SK-N-SH (cell line): Measurements from ENCODE around the gene PAX2. TPM values are rescaled to one million over a fixed set of nuclear protein-coding genes. Genes with fewer than 3 reads are reported as not detected.

Experiments
- CTCF ChIA-PET: fragments of 300-600, 350-600 bp; formaldehyde crosslinking; extraction: SDS; loops from one replicate; lab custom pipeline; 2021; lab: Yijun Ruan, JAX
- POLR2A ChIA-PET: fragments of 350-600 bp; sonication (Branson Sonifier 250); formaldehyde crosslinking; extraction: SDS; loops from one replicate; lab custom pipeline; 2020; ENCODE audit warnings: antibody characterized with exemption, inconsistent platforms; lab: Yijun Ruan, JAX
- DNase-seq: peaks from one replicate; pipeline ENCODE4 v3.0.0; 2012
- H2AFZ ChIP-seq: fragments of 200-600 bp; sonication (generic); 2 replicates; pipeline ENCODE4 v1.8.1; 2016; ENCODE audit warnings: antibody characterized with exemption, mild to moderate bottlenecking, low read depth
- H3F3A ChIP-seq: fragments of 200-600 bp; sonication (generic); replicated peaks from 2 replicates; pipeline ENCODE3; 2016; ENCODE audit warnings: antibody characterized with exemption, mild to moderate bottlenecking; ENCODE audit not compliant: insufficient read depth
- H3K27ac ChIP-seq, 2 experiments: fragments of 200-500 bp in 1 of 2; fragments of 200-600 bp in 1 of 2; sonication (Bioruptor generic) in 1 of 2; sonication (generic), shearing (Covaris generic) in 1 of 2; 2 replicates each; pipeline versions ENCODE4 v1.5.1 to v1.6.1; 2014 to 2016; ENCODE audit warnings: low read depth in 2 of 2, inconsistent platforms in 1 of 2, low read length in 1 of 2, mild to moderate bottlenecking in 1 of 2, mixed read lengths in 1 of 2
- H3K27me3 ChIP-seq: fragments of 200-600 bp; sonication (generic), shearing (Covaris generic); 2 replicates; pipeline ENCODE4 v1.6.1; 2016; ENCODE audit warnings: mixed run types; ENCODE audit not compliant: insufficient read depth
- H3K36me3 ChIP-seq, 2 experiments: fragments of 200-500 bp in 1 of 2; fragments of 200-600 bp in 1 of 2; sonication (Bioruptor generic) in 1 of 2; sonication (generic) in 1 of 2; replicated peaks in 1 of 2; 2 replicates each; pipeline versions ENCODE3 to v1.5.1; 2014 to 2016; ENCODE audit warnings: low read length in 1 of 2, mild to moderate bottlenecking in 1 of 2; ENCODE audit not compliant: insufficient read depth in 2 of 2, control insufficient read depth in 1 of 2
- H3K4me1 ChIP-seq, 2 experiments: fragments of 200-500 bp in 1 of 2; fragments of 200-600 bp in 1 of 2; sonication (Bioruptor generic) in 1 of 2; sonication (generic), shearing (Covaris generic) in 1 of 2; 2 replicates each; pipeline versions ENCODE4 v1.5.1 to v1.6.1; 2014 to 2016; ENCODE audit warnings: low read depth in 1 of 2, low read length in 1 of 2, mixed run types in 1 of 2; ENCODE audit not compliant: insufficient read depth in 2 of 2, control insufficient read depth in 1 of 2
- H3K4me2 ChIP-seq: fragments of 200-600 bp; sonication (generic), shearing (Covaris generic); 2 replicates; pipeline ENCODE4 v1.6.1; 2017; ENCODE audit warnings: mixed run types
- H3K4me3 ChIP-seq, 2 experiments: fragments of 200-500 bp in 1 of 2; fragments of 200-600 bp in 1 of 2; sonication (Bioruptor generic) in 1 of 2; sonication (generic), shearing (Covaris generic) in 1 of 2; 2 replicates each; pipeline versions ENCODE4 v1.5.1 to v1.8.1; 2014 to 2016; ENCODE audit warnings: low read depth in 2 of 2, inconsistent platforms in 1 of 2, low read length in 1 of 2, mild to moderate bottlenecking in 1 of 2, mixed read lengths in 1 of 2, moderate library complexity in 1 of 2
- H3K79me2 ChIP-seq: fragments of 200-600 bp; sonication (generic); 2 replicates; pipeline ENCODE4 v1.8.1; 2017; ENCODE audit warnings: mild to moderate bottlenecking; ENCODE audit not compliant: insufficient read depth
- H3K9ac ChIP-seq: fragments of 200-600 bp; sonication (generic); 2 replicates; pipeline ENCODE4 v1.6.1; 2017; ENCODE audit warnings: mixed run types
- H3K9me2 ChIP-seq: fragments of 200-600 bp; sonication (generic); 2 replicates; pipeline ENCODE4 v1.6.1; 2017; ENCODE audit warnings: mixed run types
- H3K9me3 ChIP-seq: fragments of 200-600 bp; sonication (generic); 2 replicates; pipeline ENCODE4 v1.6.1; 2017; ENCODE audit warnings: mixed run types, mild to moderate bottlenecking, moderate library complexity
- H4K20me1 ChIP-seq: fragments of 200-600 bp; sonication (generic); 2 replicates; pipeline ENCODE4 v1.6.1; 2017; ENCODE audit warnings: mild to moderate bottlenecking, mixed run types; ENCODE audit not compliant: insufficient read depth
- CHD2 ChIP-seq: fragments of 150-350 bp; IDR thresholded peaks from 2 replicates; pipeline ENCODE4 v1.6.1; 2018; ENCODE audit warnings: low read length; ENCODE audit not compliant: partially characterized antibody
- EP300 ChIP-seq, 2 experiments: IDR thresholded peaks; 2 replicates each; pipeline versions ENCODE4 v1.4.0 to v1.6.1; 2012; ENCODE audit warnings: borderline replicate concordance in 1 of 2, low read depth in 1 of 2, low read length in 1 of 2
- FOXJ3 ChIP-seq: sonication (generic); formaldehyde crosslinking; IDR thresholded peaks from 2 replicates; pipeline ENCODE4 v1.5.1; 2020; ENCODE audit warnings: mild to moderate bottlenecking, missing genetic modification reagents
- GABPA ChIP-seq: IDR thresholded peaks from 2 replicates; pipeline ENCODE4 v1.4.0; 2012; ENCODE audit warnings: low read depth, mild to moderate bottlenecking
- IRF3 ChIP-seq: fragments of 150-350 bp; IDR thresholded peaks from 2 replicates; pipeline ENCODE4 v1.6.1; 2016; ENCODE audit warnings: mild to moderate bottlenecking, low read depth, low read length
- JUND ChIP-seq: IDR thresholded peaks from 2 replicates; pipeline ENCODE4 v1.4.0; 2012
- POLR2AphosphoS5 ChIP-seq: IDR thresholded peaks from 2 replicates; pipeline ENCODE4 v1.6.1; 2012; ENCODE audit warnings: low read depth, low read length
- RCOR1 ChIP-seq: fragments of 150-350 bp; IDR thresholded peaks from 2 replicates; pipeline ENCODE4 v1.6.1; 2017; ENCODE audit warnings: antibody characterized with exemption, low read length
- RFX5 ChIP-seq: IDR thresholded peaks from 2 replicates; pipeline ENCODE4 v1.6.1; 2012; ENCODE audit warnings: mild to moderate bottlenecking, improper control_type of control experiment, low read length
- SIN3A ChIP-seq: IDR thresholded peaks from 2 replicates; pipeline ENCODE4 v1.6.1; 2012; ENCODE audit warnings: low read depth, mild to moderate bottlenecking, low read length, moderate library complexity, borderline replicate concordance
- SMC3 ChIP-seq: IDR thresholded peaks from 2 replicates; pipeline ENCODE4 v1.6.1; 2012; ENCODE audit warnings: low read depth, low read length, improper control_type of control experiment
- TCF12 ChIP-seq: IDR thresholded peaks from 2 replicates; pipeline ENCODE4 v1.4.0; 2012
- USF2 ChIP-seq: fragments of 150-350 bp; IDR thresholded peaks from 2 replicates; pipeline ENCODE4 v1.6.1; 2017; ENCODE audit warnings: antibody characterized with exemption, low read length, low read depth, borderline replicate concordance
- WGBS: methylation state at CpG from one replicate; pipeline ENCODE4 v1.1.6; 2017; ENCODE audit warnings: low lambda C conversion rate; 5-methylcytosine and 5-hydroxymethylcytosine counted together
- polyA plus RNA-seq, 3 experiments: library from polyadenylated mRNA; depleted of rRNA; stranded (reverse); fragments of >200 nt; gene quantifications; 2 replicates each; pipeline ENCODE4 v1.2.3, GENCODE V29; 2012
- TF ChIP-seq, protein P1 (sequence below): fragments of 200-600 bp; sonication (generic); IDR thresholded peaks from 2 replicates; pipeline ENCODE4 v1.6.1; 2017; ENCODE audit warnings: antibody characterized with exemption, mild to moderate bottlenecking, moderate library complexity
- TF ChIP-seq, protein P2 (sequence below): IDR thresholded peaks from 2 replicates; pipeline ENCODE4 v1.4.0; 2012; ENCODE audit warnings: low read depth, borderline replicate concordance

The PAX2 gene
- polyA plus RNA-seq, 1 of the 3 experiments (the other 2 are of a cell fraction): not detected

DNA sequence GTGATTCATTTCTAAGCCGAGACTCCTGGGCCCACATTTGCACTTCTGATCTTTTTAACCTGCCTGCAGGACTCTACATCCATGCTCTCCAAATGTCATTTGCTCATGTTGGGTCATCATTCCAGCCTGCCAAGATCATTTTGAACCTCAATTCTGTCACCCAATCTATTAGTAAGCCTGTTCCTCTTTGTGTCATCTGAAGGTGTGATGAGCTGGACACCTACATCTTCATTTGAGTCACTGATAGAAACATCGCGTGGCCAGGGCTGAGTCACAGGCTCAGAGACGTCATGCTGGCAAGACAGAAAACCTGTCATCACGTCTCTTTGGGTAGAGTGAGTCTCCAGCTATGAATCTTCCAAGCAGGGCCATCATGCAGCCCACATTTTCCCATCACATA, 102.1 kb downstream of the PAX2 start:
- DNase-seq: no peak
- no peaks in the 10 kb centered on the region for H3F3A ChIP-seq
- no peaks in the 10 kb centered on the region for H3K79me2 ChIP-seq
- TF ChIP-seq CHD2 (no peak), USF2 (no peak), RCOR1 (no peak), IRF3 (no peak), TCF12 (no peak), POLR2AphosphoS5 (no peak), RFX5 (no peak), SMC3 (no peak)
- TF ChIP-seq, all 33 proteins: peak for 0
- POLR2A ChIA-PET: no interaction called here
- no peak overlapping the region for H3K4me2 ChIP-seq
- H4K20me1 ChIP-seq: no peaks in the 10 kb centered on the region
- no peaks in the 10 kb centered on the region for H3K4me1 ChIP-seq
- no peak overlapping the region for H3K27ac ChIP-seq
- H2AFZ ChIP-seq: no peak overlapping the region
- CTCF ChIA-PET: interaction anchor here (2.3 kb wide), 1 partner anchor 285 kb away, joined by 9 read pairs; no protein-coding TSS in a partner anchor
- peaks cover 29% of the 10 kb centered on the region for H3K27me3 ChIP-seq
- H3K9ac ChIP-seq: no peak overlapping the region
- no peaks in the 10 kb centered on the region for H3K9me2 ChIP-seq
- H3K9me3 ChIP-seq: no peaks in the 10 kb centered on the region
- no peaks in the 10 kb centered on the region for H3K36me3 ChIP-seq
- WGBS: 21% methylated on average over 5 of the region's 5 CpGs
- H3K4me3 ChIP-seq: no peak overlapping the region

DNA sequence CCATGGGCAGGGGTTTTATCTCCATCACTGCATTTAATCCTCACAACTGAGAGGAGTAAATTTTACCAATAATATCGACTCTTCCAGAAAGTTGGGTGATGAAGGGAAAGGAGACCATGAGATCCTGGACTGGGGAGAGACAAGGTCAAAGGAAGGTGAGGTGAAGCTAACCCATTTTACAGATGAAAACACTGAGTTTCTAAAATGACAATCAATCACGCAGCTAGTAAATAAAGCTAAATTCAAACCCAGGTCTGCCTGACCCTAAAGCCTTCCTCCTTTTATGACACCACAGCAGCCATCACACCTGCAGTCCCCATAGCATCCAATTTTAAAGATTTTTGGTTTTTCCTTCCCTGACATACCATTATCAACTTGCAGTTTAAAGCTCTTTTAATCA, 103.4 kb downstream of the PAX2 start:
- H3K79me2 ChIP-seq: no peaks in the 10 kb centered on the region
- DNase-seq: no peak
- TF ChIP-seq EP300 (IDR thresholded peaks at IDR 0.05; ENCODE audit: borderline replicate concordance in 1 of 2, low read depth in 1 of 2, low read length in 1 of 2) (no peak), GABPA (no peak), POLR2AphosphoS5 (no peak), SIN3A (no peak), RCOR1 (no peak), CHD2 (no peak), IRF3 (no peak), USF2 (no peak), JUND (no peak), SMC3 (no peak), FOXJ3 (CRISPR knock-in tag) (no peak)
- TF ChIP-seq, protein P1, sequence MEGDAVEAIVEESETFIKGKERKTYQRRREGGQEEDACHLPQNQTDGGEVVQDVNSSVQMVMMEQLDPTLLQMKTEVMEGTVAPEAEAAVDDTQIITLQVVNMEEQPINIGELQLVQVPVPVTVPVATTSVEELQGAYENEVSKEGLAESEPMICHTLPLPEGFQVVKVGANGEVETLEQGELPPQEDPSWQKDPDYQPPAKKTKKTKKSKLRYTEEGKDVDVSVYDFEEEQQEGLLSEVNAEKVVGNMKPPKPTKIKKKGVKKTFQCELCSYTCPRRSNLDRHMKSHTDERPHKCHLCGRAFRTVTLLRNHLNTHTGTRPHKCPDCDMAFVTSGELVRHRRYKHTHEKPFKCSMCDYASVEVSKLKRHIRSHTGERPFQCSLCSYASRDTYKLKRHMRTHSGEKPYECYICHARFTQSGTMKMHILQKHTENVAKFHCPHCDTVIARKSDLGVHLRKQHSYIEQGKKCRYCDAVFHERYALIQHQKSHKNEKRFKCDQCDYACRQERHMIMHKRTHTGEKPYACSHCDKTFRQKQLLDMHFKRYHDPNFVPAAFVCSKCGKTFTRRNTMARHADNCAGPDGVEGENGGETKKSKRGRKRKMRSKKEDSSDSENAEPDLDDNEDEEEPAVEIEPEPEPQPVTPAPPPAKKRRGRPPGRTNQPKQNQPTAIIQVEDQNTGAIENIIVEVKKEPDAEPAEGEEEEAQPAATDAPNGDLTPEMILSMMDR: no peak
- TF ChIP-seq, protein P2, sequence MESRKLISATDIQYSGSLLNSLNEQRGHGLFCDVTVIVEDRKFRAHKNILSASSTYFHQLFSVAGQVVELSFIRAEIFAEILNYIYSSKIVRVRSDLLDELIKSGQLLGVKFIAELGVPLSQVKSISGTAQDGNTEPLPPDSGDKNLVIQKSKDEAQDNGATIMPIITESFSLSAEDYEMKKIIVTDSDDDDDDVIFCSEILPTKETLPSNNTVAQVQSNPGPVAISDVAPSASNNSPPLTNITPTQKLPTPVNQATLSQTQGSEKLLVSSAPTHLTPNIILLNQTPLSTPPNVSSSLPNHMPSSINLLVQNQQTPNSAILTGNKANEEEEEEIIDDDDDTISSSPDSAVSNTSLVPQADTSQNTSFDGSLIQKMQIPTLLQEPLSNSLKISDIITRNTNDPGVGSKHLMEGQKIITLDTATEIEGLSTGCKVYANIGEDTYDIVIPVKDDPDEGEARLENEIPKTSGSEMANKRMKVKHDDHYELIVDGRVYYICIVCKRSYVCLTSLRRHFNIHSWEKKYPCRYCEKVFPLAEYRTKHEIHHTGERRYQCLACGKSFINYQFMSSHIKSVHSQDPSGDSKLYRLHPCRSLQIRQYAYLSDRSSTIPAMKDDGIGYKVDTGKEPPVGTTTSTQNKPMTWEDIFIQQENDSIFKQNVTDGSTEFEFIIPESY: no peak
- H2AFZ ChIP-seq: no peak overlapping the region
- H3K9me3 ChIP-seq: no peaks in the 10 kb centered on the region
- peaks cover 38% of the 10 kb centered on the region for H3K27me3 ChIP-seq
- H3K27ac ChIP-seq: no peak overlapping the region
- H3K4me1 ChIP-seq: no peaks in the 10 kb centered on the region
- no peaks in the 10 kb centered on the region for H3F3A ChIP-seq
- ChIA-PET CTCF (interaction anchor here (1.0 to 2.3 kb wide), 5 partner anchors 23 to 287 kb away, joined by 3 to 11 read pairs (median 5); no protein-coding TSS in a partner anchor), POLR2A (no interaction called here)
- H3K4me3 ChIP-seq: no peak overlapping the region
- H3K9me2 ChIP-seq: no peaks in the 10 kb centered on the region
- H3K9ac ChIP-seq: no peak overlapping the region
- no peaks in the 10 kb centered on the region for H4K20me1 ChIP-seq
- no peak overlapping the region for H3K4me2 ChIP-seq
- WGBS: 5% methylated on average over 2 of the region's 2 CpGs
- H3K36me3 ChIP-seq: no peaks in the 10 kb centered on the region
